Activated CD8-positive, alpha-beta memory T cell treated with anti-CD3 and anti-CD28 coated beads, Interleukin-2, amount 50 U/mL, for 4 hours (primary cell): ENCODE measurements around the gene TTLL5.

ENCODE experiments used
- DNase-seq: peaks from one replicate; pipeline ENCODE4 v3.0.0-alpha.2; 2020

The TTLL5 gene

GRCh38 chr14:75747899-75748298 is 86.9 kb downstream of the TTLL5 start:
- no peak for DNase-seq

GRCh38 chr14:75748336-75748735 is 87.3 kb downstream of the TTLL5 start:
- DNase-seq = no peak

DNA sequence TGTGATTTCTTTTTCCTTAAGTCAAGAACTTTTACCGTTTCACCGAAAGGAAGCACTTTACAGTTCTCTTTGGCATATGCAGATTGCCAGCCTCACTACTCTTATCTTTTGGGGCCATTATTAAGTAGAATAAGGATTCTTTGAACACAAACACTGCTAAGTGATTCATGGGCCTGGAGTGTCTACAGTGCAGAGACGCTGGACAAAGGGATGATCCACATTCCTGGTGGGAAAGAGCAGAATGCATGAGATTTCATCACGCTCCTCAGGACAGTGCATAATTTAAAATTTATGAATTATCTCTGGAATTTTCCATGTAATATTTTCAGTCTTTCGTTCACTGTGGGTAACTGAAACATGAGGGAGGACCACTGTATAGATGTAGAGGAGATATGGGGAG is 90.2 kb downstream of the TTLL5 start:
- DNase-seq = no peak

DNA sequence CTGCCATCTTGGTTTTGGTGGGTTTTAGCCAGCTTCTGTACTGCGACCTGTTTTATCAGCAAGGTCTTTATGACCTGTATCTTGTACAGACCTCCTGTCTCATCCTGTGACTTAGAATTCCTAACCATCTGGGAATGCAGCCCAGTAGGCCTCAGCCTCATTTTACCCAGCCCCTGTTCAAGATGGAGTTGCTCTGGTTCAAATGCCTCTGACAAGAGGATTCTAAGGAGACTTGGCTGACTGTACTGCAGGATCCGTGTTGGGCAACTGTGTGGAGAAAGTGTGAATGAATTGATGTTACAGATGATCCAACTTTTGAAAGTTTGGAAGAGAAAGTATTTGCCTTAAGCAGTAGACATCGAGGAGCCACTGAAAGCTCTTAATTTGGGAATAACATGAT is 91.0 kb downstream of the TTLL5 start:
- no peak for DNase-seq

GRCh38 chr14:75752907-75753594 is 92.0 kb downstream of the TTLL5 start:
- no peak for DNase-seq

DNA sequence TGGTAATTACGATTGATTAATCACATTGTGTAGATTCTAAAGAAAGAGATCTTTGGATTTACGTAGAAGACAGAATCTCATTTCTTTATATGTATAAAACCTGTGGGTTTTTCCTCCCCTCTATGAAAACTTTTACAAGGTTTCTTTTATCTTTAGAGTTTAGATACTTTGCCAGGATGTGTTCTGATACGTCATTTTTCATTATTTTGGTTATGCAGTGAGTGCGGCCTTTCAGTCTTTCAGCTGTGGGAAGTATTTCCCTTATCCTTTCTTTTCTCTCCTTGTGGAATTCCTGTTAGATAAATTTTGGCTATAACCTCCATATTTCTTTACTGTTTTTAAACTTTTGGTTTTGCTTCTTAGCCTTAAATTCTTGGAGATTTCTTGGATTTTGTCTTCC is 92.7 kb downstream of the TTLL5 start:
- DNase-seq = no peak

DNA sequence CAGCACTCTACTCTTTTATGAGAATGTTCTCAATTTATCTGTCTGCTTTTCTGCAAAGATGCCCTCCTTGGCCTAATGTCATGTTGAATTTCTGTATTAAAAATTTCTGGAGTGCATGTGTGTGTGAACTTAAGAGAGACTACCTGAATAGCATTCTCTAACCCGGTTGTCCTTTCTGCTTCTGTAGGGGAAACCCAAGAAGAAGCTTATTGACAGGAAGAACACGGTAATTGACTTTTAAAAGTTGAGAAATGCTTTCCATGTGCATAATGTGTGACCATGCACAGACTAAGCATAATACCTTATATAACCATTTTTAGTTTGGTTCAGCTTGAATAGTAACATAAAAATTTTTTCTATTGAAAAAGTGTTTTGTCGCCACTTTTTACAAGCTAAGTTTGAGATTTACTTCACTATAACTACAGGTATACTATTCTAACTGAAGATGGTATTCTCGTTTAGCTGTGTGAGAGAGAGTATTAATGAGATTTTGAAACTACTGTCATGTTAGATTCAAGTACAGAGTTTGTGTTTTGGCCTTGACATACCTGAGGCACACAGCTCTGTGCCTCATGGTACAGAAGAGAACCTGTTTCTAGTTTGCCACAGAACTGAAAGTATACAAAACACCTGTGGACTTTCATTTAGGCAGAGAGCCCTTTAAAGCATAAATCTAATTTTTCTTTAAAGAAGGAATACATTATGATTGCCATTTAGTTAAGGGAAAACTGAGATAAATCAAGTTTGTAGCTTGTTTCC is 96.8 kb downstream of the TTLL5 start:
- DNase-seq = no peak

DNA sequence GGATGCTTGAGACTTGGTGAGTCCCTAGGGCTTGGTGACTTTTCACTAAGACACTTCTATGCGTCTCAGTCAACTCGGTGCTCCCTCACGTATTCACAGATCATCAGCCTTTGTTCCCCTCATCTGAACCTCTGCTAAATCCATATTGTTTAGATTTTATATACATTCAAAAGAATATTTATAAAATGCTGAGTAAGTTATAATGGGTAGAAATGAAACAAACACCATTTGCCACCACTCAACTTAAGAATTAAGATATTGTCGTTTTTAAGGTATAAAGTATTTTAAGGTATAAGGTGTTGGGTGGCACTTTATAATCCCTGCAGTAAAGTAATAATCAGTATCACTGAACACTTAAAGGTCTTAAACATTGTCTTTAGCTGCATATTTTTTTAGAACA is 103.0 kb downstream of the TTLL5 start:
- no peak for DNase-seq

DNA sequence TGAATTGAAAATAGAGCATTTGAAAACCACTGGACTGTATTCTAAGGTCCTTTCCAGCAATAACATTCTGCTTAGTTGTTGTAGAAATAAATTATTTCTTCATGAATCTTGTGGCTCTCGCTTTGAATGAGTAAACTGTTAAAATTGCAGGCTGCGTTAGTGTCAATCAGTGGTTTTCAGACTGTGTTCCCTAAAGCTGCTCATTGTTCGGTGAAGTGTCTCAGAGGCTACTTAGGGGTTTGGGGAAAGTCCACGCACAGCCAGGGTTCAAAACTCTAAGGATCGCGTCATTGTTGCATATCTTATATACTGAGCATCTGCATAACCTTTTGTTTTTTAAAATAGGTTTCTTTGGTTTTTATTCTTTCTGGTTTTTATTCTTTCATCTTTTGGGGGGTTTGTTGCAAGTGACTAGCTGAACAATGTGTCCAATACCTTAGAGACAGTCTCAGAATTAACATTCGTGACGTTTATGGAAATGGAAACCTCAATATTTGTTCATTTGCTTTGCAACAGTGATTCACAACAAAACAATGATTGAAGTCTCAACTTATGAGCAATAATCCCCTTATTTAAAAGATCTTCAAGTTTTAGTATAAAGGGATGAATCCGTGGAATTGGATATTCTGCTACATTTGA is 108.1 kb downstream of the TTLL5 start:
- DNase-seq = no peak

DNA sequence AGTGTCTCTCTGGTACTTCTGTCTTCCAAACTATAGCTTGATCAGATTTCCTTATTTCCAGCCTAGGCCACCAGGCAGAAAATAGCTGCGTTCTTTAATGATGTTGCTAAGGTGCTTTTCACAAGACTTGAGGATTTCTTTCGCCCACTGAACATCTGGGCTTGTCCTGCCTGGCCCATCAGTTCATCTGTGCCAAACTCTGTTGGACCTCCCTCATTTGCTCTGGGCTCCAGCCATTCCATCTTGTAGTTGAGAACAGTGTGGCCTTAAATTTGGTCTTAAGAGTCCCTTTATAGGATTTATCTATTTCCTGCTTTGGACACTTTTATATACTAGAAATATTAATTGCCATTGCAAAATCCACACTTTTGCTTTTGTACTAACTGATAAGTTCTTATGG is 109.6 kb downstream of the TTLL5 start:
- no peak for DNase-seq

DNA sequence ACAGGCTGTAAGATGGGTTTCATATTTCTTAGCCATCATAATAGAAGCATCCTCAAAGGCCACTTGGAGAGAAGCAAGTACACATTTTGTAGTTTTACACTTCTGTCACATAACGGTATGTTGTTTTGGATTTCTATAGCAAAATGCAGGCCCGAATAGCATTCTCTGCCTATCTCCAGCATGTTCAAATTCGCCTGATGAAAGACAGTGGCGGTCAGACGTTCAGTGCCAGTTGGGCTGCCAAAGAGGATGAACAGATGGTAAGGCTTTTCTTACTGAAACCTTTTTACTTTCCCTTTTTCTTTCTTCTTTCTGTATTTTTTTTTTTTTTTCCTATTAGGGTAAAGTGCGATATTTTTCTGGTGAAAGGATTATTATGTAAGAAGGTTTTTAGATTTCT is 110.5 kb downstream of the TTLL5 start:
- DNase-seq = no peak

DNA sequence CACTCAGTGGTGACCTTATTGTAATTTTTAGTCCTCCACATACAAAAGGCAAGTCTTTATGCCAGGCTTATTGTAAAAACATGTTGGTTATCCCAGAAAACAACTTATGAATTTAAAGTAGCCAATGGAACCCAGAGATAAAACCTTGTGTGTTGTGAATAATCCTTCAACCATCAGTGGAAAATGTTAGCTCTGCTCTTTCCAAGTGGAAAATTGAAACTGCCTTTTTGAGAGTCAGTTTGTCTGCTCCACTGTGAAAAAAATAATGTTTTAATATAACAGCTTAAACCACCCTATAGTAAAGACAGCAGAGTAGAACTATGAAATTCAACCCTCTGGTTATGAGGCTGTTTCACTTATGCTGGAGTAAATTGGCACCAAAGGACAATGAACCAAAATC is 112.0 kb downstream of the TTLL5 start:
- no peak for DNase-seq

DNA sequence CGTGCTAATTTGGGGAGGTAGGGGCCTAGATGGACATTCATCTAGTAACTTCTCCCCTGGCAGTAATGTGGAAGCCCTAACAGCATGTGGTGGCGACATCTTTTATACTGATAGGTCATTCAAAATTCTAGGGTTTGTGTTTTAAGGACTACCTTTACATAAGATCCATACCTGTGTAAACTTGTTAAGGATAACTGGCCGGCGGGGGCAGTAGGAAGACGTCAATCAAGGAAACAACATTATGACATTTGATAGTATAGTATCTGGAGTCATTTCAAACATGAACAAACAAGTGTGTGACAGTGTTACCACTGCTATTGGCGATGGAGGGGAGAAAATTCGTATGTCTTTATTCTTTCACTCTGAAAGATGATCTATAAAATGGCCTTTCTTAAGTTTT is 120.0 kb downstream of the TTLL5 start:
- DNase-seq = no peak

- DNase-seq = no peak
These were observed 122.1 kb downstream of the TTLL5 start for GRCh38 chr14:75783184-75783583.

GRCh38 chr14:75783602-75784313 is 122.7 kb downstream of the TTLL5 start:
- no peak for DNase-seq

DNA sequence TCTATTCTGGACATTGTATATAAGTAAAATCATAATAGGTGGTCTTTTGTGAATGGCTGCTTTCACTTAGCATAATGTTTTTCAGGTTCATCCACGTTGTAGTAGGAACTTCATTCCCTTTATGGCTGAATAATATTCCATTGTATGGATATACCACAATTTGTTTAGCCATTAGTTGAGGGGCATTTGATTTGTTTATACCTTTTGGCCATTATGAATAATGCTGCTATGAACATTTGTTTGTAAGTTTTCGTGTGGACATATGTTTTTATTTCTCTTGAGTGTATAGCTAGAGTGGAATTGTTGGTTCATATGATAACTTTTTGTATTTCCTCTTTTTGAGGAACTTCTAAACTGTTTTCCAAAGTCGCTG is 123.3 kb downstream of the TTLL5 start:
- no peak for DNase-seq

DNA sequence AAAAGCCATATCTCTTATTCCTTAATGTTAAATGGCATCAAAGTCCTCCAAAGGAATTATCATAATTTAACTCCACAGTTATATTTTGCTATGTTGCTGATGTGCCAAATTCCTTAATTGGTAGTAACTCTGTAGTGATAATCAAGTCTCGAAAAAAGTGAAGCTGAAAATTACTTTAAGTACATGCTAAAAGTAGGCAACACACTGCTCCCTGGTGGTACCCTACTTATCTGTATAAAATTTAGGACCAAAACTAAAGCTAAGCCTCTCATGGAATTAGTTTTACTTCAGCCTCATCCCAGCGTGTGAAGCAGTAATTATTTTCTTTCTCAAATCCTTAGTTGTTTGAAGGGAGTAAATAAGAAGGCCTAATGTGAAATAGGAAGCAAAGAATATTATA is 132.8 kb downstream of the TTLL5 start:
- DNase-seq = no peak

DNA sequence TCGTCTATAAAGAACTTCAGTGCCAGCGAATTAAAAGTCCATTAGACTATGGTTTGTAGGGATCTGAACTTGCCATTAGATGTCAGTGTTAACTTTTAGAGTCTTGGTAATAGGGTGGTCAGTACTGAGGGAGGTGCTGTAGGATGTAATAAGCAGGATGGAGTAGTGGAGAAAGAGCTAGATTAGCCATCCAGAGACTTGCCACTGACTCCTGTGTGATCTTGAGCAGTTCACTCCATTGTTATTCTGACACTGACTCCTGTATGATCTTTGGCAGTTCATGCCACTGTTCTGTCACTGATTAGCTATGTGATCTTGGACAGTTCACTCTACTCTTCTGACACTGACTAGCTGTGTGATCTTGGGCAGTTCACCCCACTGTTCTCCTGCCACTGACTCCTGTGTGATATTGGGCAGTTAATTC is 133.6 kb downstream of the TTLL5 start:
- no peak for DNase-seq

DNA sequence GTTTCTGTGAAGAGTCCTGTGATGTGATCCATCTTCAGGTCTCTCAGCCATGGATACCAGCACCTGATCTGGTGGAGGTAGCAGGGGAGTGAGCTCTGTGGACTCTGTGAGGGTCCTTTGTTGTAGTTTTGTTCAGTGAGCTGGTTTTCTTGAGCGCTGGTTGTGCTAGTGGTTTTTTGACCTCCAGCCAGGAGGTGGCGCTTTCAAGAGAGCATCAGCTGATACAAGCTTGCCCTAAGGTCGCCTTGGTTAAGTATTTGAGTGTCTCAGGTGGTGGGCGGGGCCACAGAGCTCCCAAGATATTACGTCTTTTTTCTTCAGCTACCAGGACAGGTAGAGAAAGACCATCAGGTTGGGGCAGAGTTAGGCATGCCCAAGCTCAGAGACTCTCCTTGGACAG is 139.7 kb downstream of the TTLL5 start:
- DNase-seq = no peak

DNA sequence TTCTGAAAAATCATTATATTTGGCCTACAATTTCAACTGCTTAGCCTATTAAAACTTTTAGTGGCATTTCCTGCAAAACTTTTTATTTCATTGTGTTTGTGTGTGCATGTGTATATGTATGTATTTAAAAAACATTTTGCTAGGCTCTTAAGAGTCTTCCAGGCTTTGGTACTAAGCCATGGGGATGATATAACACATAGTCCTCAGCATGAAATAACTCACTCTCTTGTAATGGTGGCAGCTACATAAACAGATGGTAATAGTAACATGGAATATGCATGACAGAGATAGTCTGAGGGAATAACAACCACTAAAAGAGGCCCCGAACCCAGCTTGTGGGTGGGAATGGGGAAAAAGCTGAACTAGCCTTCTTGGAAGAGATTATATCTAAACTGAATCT is 141.4 kb downstream of the TTLL5 start:
- DNase-seq = no peak

DNA sequence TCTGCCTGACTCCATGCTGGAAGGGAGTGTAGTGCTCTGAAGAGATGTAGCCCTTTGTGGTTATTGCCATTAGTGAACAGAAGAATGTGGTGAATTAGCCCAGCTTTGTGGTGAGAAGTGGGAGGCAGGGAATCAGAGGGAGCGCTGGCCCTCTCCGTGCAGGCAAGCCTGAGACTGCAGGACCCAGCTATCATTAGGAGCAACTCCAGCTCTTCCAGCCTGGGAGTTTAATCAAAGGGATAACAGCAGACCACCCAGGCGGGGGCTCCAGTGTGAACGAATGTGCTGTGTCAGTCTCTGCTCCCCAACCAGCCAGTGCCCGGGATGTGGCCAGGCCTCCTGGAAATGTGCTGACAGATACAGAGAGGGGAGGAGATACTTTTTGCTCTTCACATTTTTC is 142.7 kb downstream of the TTLL5 start:
- no peak for DNase-seq

DNA sequence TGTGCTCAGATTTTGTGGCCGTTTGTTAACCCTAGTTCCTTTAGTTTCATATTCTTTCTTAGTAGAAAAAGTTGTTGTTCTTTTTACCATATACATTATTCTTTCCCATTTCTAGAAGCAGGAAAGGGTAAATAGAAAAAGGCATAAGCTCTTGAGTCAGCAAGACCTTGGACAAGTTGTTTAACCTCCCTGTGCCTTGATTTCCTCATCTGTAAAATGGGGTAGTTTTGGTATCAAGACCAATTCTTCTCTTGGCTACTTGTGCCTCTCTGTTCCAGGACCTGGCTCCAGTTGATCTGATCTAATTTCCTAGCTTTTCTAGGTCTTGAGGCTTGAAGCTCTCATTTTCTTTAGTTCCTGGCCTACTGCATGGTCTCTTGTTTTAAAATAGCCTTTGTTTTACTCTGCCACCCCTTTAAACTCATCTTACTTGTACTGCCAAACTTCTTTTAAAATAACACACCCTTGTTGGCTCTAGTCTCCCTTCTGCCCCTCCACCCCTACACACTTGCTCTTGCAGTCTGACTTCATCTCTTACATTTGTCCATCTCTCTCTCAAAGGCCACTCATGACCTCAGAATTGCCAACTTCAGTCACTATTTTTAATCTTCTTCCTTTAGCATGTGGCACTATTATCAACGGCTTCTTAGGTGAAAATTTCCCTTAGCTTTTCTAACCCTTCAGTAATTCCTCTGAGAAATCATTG is 143.7 kb downstream of the TTLL5 start:
- no peak for DNase-seq

GRCh38 chr14:75805646-75806045 is 144.6 kb downstream of the TTLL5 start:
- no peak for DNase-seq
